Dedifferentiated amniotic fluid mesenchymal stem cell (primary cell): ENCODE measurements around the gene CACNA1G.

ENCODE experiments used
- DNase-seq: peaks from one replicate; pipeline ENCODE4 v3.0.0-alpha.2; 2016; ENCODE audit errors: extremely low spot score

CACNA1G gene

GRCh38 chr17:50533720-50534148 is 26.8 kb upstream of the CACNA1G start:
- no peak for DNase-seq

GRCh38 chr17:50534222-50534978 is 26.1 kb upstream of the CACNA1G start:
- no peak for DNase-seq

- DNase-seq = no peak
Observed at GRCh38 chr17:50534979-50535326, 25.6 kb upstream of the CACNA1G start.

- no peak for DNase-seq
Observed at GRCh38 chr17:50535407-50535806, 25.1 kb upstream of the CACNA1G start.

- no peak for DNase-seq
Observed at GRCh38 chr17:50536683-50537646, 23.6 kb upstream of the CACNA1G start.

GRCh38 chr17:50537721-50538548 is 22.6 kb upstream of the CACNA1G start:
- no peak for DNase-seq

- no peak for DNase-seq
Observed at GRCh38 chr17:50538549-50539410, 21.7 kb upstream of the CACNA1G start.

- DNase-seq = no peak
Observed at GRCh38 chr17:50539762-50540559, 20.6 kb upstream of the CACNA1G start.

- no peak for DNase-seq
Observed at GRCh38 chr17:50540560-50541401, 19.7 kb upstream of the CACNA1G start.

- DNase-seq = no peak
Observed at GRCh38 chr17:50541402-50541715, 19.2 kb upstream of the CACNA1G start.

GRCh38 chr17:50541716-50542688 is 18.5 kb upstream of the CACNA1G start:
- peak; percentile 66 for DNase-seq

- no peak for DNase-seq
Observed at GRCh38 chr17:50542795-50543774, 17.4 kb upstream of the CACNA1G start.

- no peak for DNase-seq
Observed at GRCh38 chr17:50544516-50544915, 16.0 kb upstream of the CACNA1G start.

- DNase-seq = no peak
Observed at GRCh38 chr17:50545311-50545710, 15.2 kb upstream of the CACNA1G start.

- DNase-seq = no peak
Observed at GRCh38 chr17:50546701-50547034, 13.8 kb upstream of the CACNA1G start.

- DNase-seq = peak; percentile 85
Observed at GRCh38 chr17:50547035-50547735, 13.3 kb upstream of the CACNA1G start, which contains the start of gene SPATA20. SPATA20 (plus strand) TSS chr17:50547174; CDS start chr17:50547209, 35 bp downstream.
